Panc1 (cell line): ENCODE measurements around the gene TMEM252.

Experiments used
- CTCF ChIP-seq: fragments of 450-650 bp; IDR thresholded peaks from 2 replicates; pipeline ENCODE4 v1.5.1; 2017; ENCODE audit warnings: mild to moderate bottlenecking
- POLR2AphosphoS5 ChIP-seq: IDR thresholded peaks from 2 replicates; pipeline ENCODE4 v1.6.1; 2012; ENCODE audit warnings: mild to moderate bottlenecking, low read depth, low read length, moderate library complexity
- REST ChIP-seq, 2 experiments: IDR thresholded peaks; 2 replicates each; pipeline ENCODE4 v1.6.1; 2011 to 2012; ENCODE audit warnings: low read depth in 2 of 2, control low read depth in 1 of 2, low read length in 1 of 2, mild to moderate bottlenecking in 1 of 2, moderate library complexity in 1 of 2; ENCODE audit not compliant: insufficient read depth in 1 of 2

GRCh38 chr9:68509689-68510088, 31.0 kb downstream of the TMEM252 start:
- no peak for TF ChIP-seq CTCF
- TF ChIP-seq REST (IDR thresholded peaks at IDR 0.05; ENCODE audit: insufficient read depth in 1 of 2, low read depth in 2 of 2, low read length in 1 of 2) = no peak
- no peak for TF ChIP-seq POLR2AphosphoS5
